K562 (cell line): ENCODE data around the gene FAM20C. TPM values are rescaled to one million over a fixed set of nuclear protein-coding genes. Genes with fewer than 3 reads are reported as not detected.

ENCODE experiments used
- ATAC-seq: fragments of 200-7000 bp; cut with Tn5 transposase; 3 replicates; pipeline ENCODE4 v1.9.1; 2020; ENCODE audit warnings: moderate library complexity
- BruUV-seq: library from RNA; stranded (reverse); fragments of 400-500 nt; replicated peaks from 2 replicates; lab custom pipeline; 2021; lab: Mats Ljungman, UMichigan
- CTCF ChIA-PET: fragments of 300-600 bp; formaldehyde crosslinking; extraction: SDS; loops from one replicate; lab custom pipeline; 2021; ENCODE audit warnings: low intra/inter-chr PET ratio; lab: Yijun Ruan, JAX
- POLR2A ChIA-PET: fragments of 300-600, 350-650 bp; sonication (Branson Sonifier 250); formaldehyde crosslinking; extraction: SDS; loops from one replicate; lab custom pipeline; 2021; ENCODE audit warnings: antibody characterized with exemption, inconsistent platforms; lab: Yijun Ruan, JAX
- DNase-seq, 4 experiments: peaks; one replicate each; pipeline versions ENCODE4 v3.0.0 to v3.0.0-alpha.2; 2011 to 2018; ENCODE audit warnings: low spot score in 3 of 4, mixed read lengths in 3 of 4; ENCODE audit errors: extremely low read depth in 1 of 4
- FAIRE-seq: peaks from 2 replicates; lab custom pipeline; 2011; peaks lifted over from hg19 to GRCh38; lab: Jason Lieb, UNC
- H2AFZ ChIP-seq: 2 replicates; pipeline ENCODE4 v1.6.0; 2011; ENCODE audit warnings: low read depth, low read length, control low read depth, inconsistent platforms
- H3K27ac ChIP-seq: fragments of 200-600 bp; 3 replicates; pipeline ENCODE4 v1.8.0; 2011; ENCODE audit warnings: low read depth, mild to moderate bottlenecking, control low read depth, inconsistent platforms, low read length, moderate library complexity, mixed read lengths; ENCODE audit errors: extremely low read depth
- H3K27me3 ChIP-seq, 2 experiments: fragments of 300-600 bp in 1 of 2; 2 replicates in 1 of 2; 3 replicates in 1 of 2; pipeline versions ENCODE4 v1.6.0 to v1.8.0; 2011; ENCODE audit warnings: inconsistent platforms in 2 of 2, low read length in 2 of 2, mild to moderate bottlenecking in 1 of 2, mixed read lengths in 1 of 2, moderate library complexity in 1 of 2; ENCODE audit not compliant: control insufficient read depth in 2 of 2, insufficient read depth in 2 of 2
- H3K36me3 ChIP-seq: fragments of 300-600 bp; 3 replicates; pipeline ENCODE4 v1.8.0; 2011; ENCODE audit warnings: mild to moderate bottlenecking, low read length, inconsistent platforms; ENCODE audit not compliant: control insufficient read depth, insufficient read depth
- H3K4me1 ChIP-seq, 2 experiments: fragments of 200-600 bp in 1 of 2; replicated peaks in 1 of 2; 2 replicates in 1 of 2; 3 replicates in 1 of 2; pipeline versions ENCODE4 v1.5.1 to v1.8.0; 2011; ENCODE audit warnings: inconsistent platforms in 2 of 2, low read length in 2 of 2, mild to moderate bottlenecking in 1 of 2, mixed read lengths in 1 of 2, moderate library complexity in 1 of 2; ENCODE audit not compliant: control insufficient read depth in 2 of 2, insufficient read depth in 2 of 2
- H3K4me2 ChIP-seq: 2 replicates; pipeline ENCODE4 v1.6.1; 2011; ENCODE audit warnings: low read length, control low read depth, inconsistent platforms, mixed read lengths; ENCODE audit not compliant: insufficient read depth
- H3K4me3 ChIP-seq: fragments of 200-600 bp; sonication (generic), shearing (Covaris generic); 2 replicates; pipeline ENCODE4 v1.5.1; 2016; ENCODE audit warnings: control low read depth, inconsistent platforms
- H3K79me2 ChIP-seq: fragments of 200-600 bp; 3 replicates; pipeline ENCODE4 v1.8.0; 2011; ENCODE audit warnings: low read length, inconsistent platforms; ENCODE audit not compliant: control insufficient read depth, insufficient read depth
- H3K9ac ChIP-seq, 2 experiments: 2 replicates each; pipeline versions ENCODE4 v1.6.0 to v1.6.1; 2011; ENCODE audit warnings: low read depth in 2 of 2, low read length in 2 of 2, control low read depth in 1 of 2, inconsistent platforms in 1 of 2, mild to moderate bottlenecking in 1 of 2, mixed read lengths in 1 of 2; ENCODE audit not compliant: insufficient read depth in 1 of 2
- H3K9me1 ChIP-seq: one replicate; pipeline ENCODE4 v1.6.0; 2011; ENCODE audit warnings: inconsistent platforms, mild to moderate bottlenecking, low read length, moderate library complexity; ENCODE audit not compliant: control insufficient read depth, insufficient read depth
- H3K9me3 ChIP-seq: replicated peaks from 2 replicates; pipeline ENCODE4 v1.5.1; 2011; ENCODE audit warnings: low read depth, low read length, inconsistent platforms; ENCODE audit not compliant: control insufficient read depth, insufficient read depth
- H4K20me1 ChIP-seq: replicated peaks from 2 replicates; pipeline ENCODE4 v1.6.1; 2011; ENCODE audit warnings: low read length, inconsistent platforms, mixed read lengths; ENCODE audit not compliant: control insufficient read depth, insufficient read depth
- ETV5 ChIP-seq: sonication (generic); formaldehyde crosslinking; IDR thresholded peaks from 2 replicates; pipeline ENCODE4 v1.4.0; 2020; ENCODE audit warnings: low read depth, mild to moderate bottlenecking, missing genetic modification reagents
- YBX1 ChIP-seq: fragments of 450-650 bp; IDR thresholded peaks from 2 replicates; pipeline ENCODE4 v1.7.1; 2016; ENCODE audit warnings: mild to moderate bottlenecking
- ZBTB1 ChIP-seq: sonication (generic); formaldehyde crosslinking; IDR thresholded peaks from 2 replicates; pipeline ENCODE4 v1.8.1; 2023; ENCODE audit warnings: missing genetic modification reagents, low read depth, mild to moderate bottlenecking, borderline replicate concordance
- ZNF263 ChIP-seq: sonication (generic); formaldehyde crosslinking; IDR thresholded peaks from 2 replicates; pipeline ENCODE4 v1.8.0; 2022; ENCODE audit warnings: mild to moderate bottlenecking, missing genetic modification reagents, borderline replicate concordance
- WGBS: fragments of 100-300 bp; shearing (Covaris generic); methylation state at CpG from one replicate; pipeline ENCODE4 v1.1.6; 2016; ENCODE audit warnings: low coverage, mixed read lengths; ENCODE audit not compliant: insufficient coverage; ENCODE audit errors: missing lambda C conversion rate; 5-methylcytosine and 5-hydroxymethylcytosine counted together
- in situ Hi-C: fragments of 300-500 bp; cut with MboI; formaldehyde crosslinking; loops from 4 replicates; pipeline ENCODE4 v1.15.0; 2018; ENCODE audit warnings: inconsistent platforms, mixed read lengths
- intact Hi-C: fragments of 100-400 bp; cut with micrococcal nuclease; formaldehyde crosslinking; loops from 2 replicates; pipeline ENCODE4 v1.14.2; 2022
- polyA plus RNA-seq, 8 experiments: library from polyadenylated mRNA; depleted of rRNA in 4 of 8; stranded (reverse) in 5 of 8; unstranded in 3 of 8; fragments of >200 nt; fragmentation: Nextera tagmentation in 2 of 8; fragmentation: Illumina TruSeq in 1 of 8; extraction: Ambion mirVana in 2 of 8; extraction: Trizol in 1 of 8; gene quantifications; 2 replicates each; pipeline versions ENCODE4 v1.2.1 to v1.2.3, GENCODE V29; 2011 to 2014; ENCODE audit warnings: inconsistent platforms in 1 of 8, missing spikeins in 1 of 8
- total RNA-seq, 7 experiments: library from RNA; depleted of rRNA in 6 of 7; stranded (reverse); fragments of >200 nt in 6 of 7; fragmentation: Illumina TruSeq in 2 of 7; extraction: Trizol in 2 of 7; gene quantifications; 2 replicates each; pipeline versions ENCODE4 v1.2.1 to v1.2.3, GENCODE V29; 2011 to 2021; ENCODE audit warnings: low replicate concordance in 1 of 7

Gene FAM20C
- total and polyA plus RNA-seq, 9 of the 15 experiments (the other 6 are each of a cell fraction or from before 2014, with no cell fraction given), result 0.09 TPM; not detected in 8

- BruUV-seq, result no TSS peak
- H3K9me3 ChIP-seq, result peaks cover 2% of the 10 kb centered on the region; the same call in 1 of the 2 replicates
- peaks cover 0 to 10% of the 10 kb centered on the region in 2 experiments; a peak in 2 of 5 replicates for H3K4me1 ChIP-seq
- TF ChIP-seq ZBTB1 (CRISPR knock-in tag) (no peak), ZNF263 (CRISPR knock-in tag) (peak; percentile 98)
- H3K79me2 ChIP-seq, result no peaks in the 10 kb centered on the region
- no peaks in the 10 kb centered on the region for H4K20me1 ChIP-seq
- H3K9ac ChIP-seq, result no peak overlapping the region
- H3K4me2 ChIP-seq, result no peak overlapping the region
- POLR2A ChIA-PET, result no interaction called here
- WGBS, result under 1% methylated on average over 11 of the region's 14 CpGs
- FAIRE-seq (no peak), DNase-seq (no peak), ATAC-seq (no peak)
- peaks cover 3 to 36% of the 10 kb centered on the region in 2 experiments; a peak in 3 of 5 replicates for H3K27me3 ChIP-seq
- H3K4me3 ChIP-seq, result no peak overlapping the region
- H3K36me3 ChIP-seq, result no peaks in the 10 kb centered on the region
- CTCF ChIA-PET, result interaction anchor here (0.6 kb wide), 1 partner anchor 9 kb away, joined by 3 read pairs; no protein-coding TSS in a partner anchor
- no peaks in the 10 kb centered on the region for H3K9me1 ChIP-seq
- H3K27ac ChIP-seq, result no peak overlapping the region
- in situ Hi-C loops, result no loop called here
- H2AFZ ChIP-seq, result no peak overlapping the region
- intact Hi-C loops, result no loop called here
These were observed 79.1 kb downstream of the FAM20C start for GRCh38 chr7:271266-272107.

DNA sequence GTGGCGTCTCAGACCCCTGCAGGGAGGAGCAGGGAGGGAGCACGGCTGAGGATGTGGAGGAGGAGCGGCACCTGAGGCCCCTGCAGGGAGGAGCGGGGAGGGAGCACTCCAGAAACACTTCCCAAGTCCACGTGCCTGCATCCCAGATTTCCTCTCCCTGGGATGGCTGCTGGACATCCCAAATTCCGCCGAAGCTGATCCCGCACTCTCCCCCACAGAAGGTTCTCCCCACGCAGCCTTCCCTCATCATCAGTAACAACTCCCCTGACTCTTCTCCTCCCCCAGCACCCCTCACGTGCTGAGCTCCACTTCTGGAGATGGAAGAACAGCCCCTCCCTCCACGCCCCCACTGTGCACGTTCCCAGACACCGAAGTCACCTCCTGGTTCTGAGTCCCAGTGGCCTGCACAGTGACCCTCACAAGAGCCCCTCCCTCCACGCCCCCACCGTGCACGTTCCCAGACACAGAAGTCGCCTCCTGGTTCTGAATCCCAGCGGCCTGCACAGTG is 79.8 kb downstream of the FAM20C start:
- TF ChIP-seq ZNF263 (CRISPR knock-in tag) (peak; percentile 60), ETV5 (CRISPR knock-in tag) (no peak), YBX1 (no peak)
- Histone ChIP-seq H3K9me1 (no peaks in the 10 kb centered on the region), H3K9me3 (peaks cover 2% of the 10 kb centered on the region; the same call in 1 of the 2 replicates), H3K9ac (no peak overlapping the region), H3K4me1 (peaks cover 0 to 4% of the 10 kb centered on the region in 2 experiments; a peak in 2 of 5 replicates), H3K27ac (no peak overlapping the region), H3K4me2 (no peak overlapping the region), H2AFZ (no peak overlapping the region), H4K20me1 (no peaks in the 10 kb centered on the region), H3K79me2 (no peaks in the 10 kb centered on the region), H3K4me3 (no peak overlapping the region), H3K27me3 (peaks cover 3 to 31% of the 10 kb centered on the region in 2 experiments; a peak in 3 of 5 replicates), H3K36me3 (no peaks in the 10 kb centered on the region)
- in situ Hi-C loops, result no loop called here
- intact Hi-C loops, result no loop called here
- ChIA-PET CTCF (interaction anchor here (0.6 kb wide), 1 partner anchor 10 kb away, joined by 3 read pairs; no protein-coding TSS in a partner anchor), POLR2A (no interaction called here)
- DNase-seq, result no peak
- ATAC-seq, result no peak
- WGBS, result 2% methylated on average over 17 of the region's 18 CpGs
- no TSS peak for BruUV-seq
- FAIRE-seq, result no peak
